DOHH2 (cell line): ENCODE results near the gene MTR.

Experiments
- EZH2phosphoT487 ChIP-seq: fragments of 200-600 bp; sonication (generic); IDR thresholded peaks from 2 replicates; pipeline ENCODE4 v1.6.1; 2017; ENCODE audit warnings: borderline replicate concordance, mild to moderate bottlenecking, antibody characterized with exemption, low read length, moderate library complexity, mixed read lengths
- TF ChIP-seq, protein P1 (sequence below): fragments of 200-600 bp; sonication (generic); IDR thresholded peaks from one replicate; pipeline ENCODE4 v1.5.1; 2014; ENCODE audit warnings: antibody characterized with exemption, mild to moderate bottlenecking, low read depth, low read length; ENCODE audit not compliant: poor library complexity, severe bottlenecking

DNA sequence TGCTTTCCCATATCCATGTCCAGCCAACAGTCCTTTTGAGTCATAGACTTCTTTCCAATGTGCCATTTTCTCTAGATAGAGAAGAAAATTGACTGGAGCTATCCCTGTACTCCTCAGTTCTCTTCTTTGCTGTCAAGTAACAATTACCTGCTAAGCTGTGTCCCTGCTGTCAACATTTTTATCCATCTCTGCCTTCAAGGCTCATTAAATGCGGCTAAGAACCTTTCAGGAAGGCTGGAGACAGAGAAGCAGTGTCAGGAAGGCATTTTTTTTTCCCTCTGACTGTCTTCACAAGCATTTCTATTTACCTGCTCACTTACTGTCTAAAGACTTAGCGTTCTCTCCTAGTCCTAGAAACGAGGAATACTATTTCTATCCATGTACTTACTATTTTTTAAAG is 69.1 kb downstream of the MTR start:
- TF ChIP-seq, protein P1, sequence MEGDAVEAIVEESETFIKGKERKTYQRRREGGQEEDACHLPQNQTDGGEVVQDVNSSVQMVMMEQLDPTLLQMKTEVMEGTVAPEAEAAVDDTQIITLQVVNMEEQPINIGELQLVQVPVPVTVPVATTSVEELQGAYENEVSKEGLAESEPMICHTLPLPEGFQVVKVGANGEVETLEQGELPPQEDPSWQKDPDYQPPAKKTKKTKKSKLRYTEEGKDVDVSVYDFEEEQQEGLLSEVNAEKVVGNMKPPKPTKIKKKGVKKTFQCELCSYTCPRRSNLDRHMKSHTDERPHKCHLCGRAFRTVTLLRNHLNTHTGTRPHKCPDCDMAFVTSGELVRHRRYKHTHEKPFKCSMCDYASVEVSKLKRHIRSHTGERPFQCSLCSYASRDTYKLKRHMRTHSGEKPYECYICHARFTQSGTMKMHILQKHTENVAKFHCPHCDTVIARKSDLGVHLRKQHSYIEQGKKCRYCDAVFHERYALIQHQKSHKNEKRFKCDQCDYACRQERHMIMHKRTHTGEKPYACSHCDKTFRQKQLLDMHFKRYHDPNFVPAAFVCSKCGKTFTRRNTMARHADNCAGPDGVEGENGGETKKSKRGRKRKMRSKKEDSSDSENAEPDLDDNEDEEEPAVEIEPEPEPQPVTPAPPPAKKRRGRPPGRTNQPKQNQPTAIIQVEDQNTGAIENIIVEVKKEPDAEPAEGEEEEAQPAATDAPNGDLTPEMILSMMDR, result no peak
- TF ChIP-seq EZH2phosphoT487, result no peak
